Chondrocyte (in vitro differentiated cells): ENCODE measurements around the gene GMPR. TPM values are rescaled to one million over a fixed set of nuclear protein-coding genes. Genes with fewer than 3 reads are reported as not detected.

Experiments
- DNase-seq: peaks from one replicate; pipeline ENCODE4 v3.0.0; 2021; ENCODE audit warnings: mixed read lengths, low spot score
- H3K27ac Mint-ChIP-seq: one replicate; pipeline ENCODE4 v1.8.0; 2021; ENCODE audit warnings: mild to moderate bottlenecking, moderate library complexity, mixed read lengths; ENCODE audit not compliant: unreplicated experiment
- H3K27me3 Mint-ChIP-seq: 2 replicates; pipeline ENCODE4 v1.8.0; 2021; ENCODE audit warnings: low read depth, mixed read lengths
- H3K36me3 Mint-ChIP-seq: 2 replicates; pipeline ENCODE4 v1.8.0; 2021; ENCODE audit warnings: low read depth, mixed read lengths
- H3K4me1 Mint-ChIP-seq: 2 replicates; pipeline ENCODE4 v1.8.0; 2021; ENCODE audit warnings: low read depth, mild to moderate bottlenecking, mixed read lengths
- H3K4me3 Mint-ChIP-seq: one replicate; pipeline ENCODE4 v1.8.0; 2021; ENCODE audit warnings: mild to moderate bottlenecking, moderate library complexity, mixed read lengths; ENCODE audit not compliant: unreplicated experiment
- H3K9me3 Mint-ChIP-seq: 2 replicates; pipeline ENCODE4 v1.8.0; 2021; ENCODE audit warnings: low read depth, mixed read lengths
- total RNA-seq: library from RNA; stranded (reverse); gene quantifications from 3 replicates; pipeline ENCODE4 v1.2.1, GENCODE V29; 2021
- TF ChIP-seq, protein P1 (sequence below): fragments of 200-600 bp; sonication (generic); IDR thresholded peaks from 2 replicates; pipeline ENCODE4 v1.5.0; 2021; ENCODE audit warnings: antibody characterized with exemption, mild to moderate bottlenecking, moderate library complexity

Gene GMPR
- total RNA-seq, 1 donor from 2014 or later: 9.7 TPM

DNA sequence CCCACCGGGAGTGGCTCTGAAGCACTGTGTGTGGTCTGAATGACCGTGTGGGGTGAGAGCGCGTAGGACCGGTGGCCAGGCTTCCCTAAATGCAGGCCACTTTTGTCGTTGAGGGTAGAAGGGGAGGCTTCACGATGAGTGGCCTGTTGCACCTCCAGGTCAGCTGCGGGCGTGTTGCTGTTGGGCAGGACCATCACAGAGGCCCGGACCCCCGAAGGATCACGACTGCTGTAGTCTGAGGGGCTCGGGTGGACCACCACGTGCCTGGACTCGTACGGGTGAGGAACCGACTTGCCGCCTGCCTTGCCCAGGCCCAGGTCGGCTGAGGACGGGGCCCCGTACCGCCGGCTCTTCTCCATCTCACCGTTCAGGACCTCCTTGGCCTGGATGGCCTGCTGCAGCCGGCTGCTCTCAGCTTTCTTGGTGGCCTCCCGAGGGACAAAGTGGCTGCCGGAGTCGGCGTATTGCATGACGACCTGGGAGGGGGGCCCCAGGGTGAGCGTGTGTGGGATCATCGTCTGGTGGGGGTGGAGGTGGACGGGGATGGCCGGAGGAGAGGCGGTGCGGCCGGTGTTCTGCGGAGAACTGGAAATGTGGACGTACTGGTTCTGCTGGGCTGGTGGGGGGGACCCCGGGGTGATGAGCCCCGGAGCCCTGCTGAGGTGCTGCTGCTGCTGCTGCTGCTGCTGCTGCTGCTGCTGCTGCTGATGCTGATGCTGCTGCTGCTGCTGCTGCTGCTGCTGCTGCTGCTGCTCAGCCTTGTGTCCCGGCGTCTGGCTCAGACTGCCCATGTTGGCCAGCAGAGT is 88.8 kb downstream of the GMPR start:
- Mint-ChIP-seq H3K27ac (no peak overlapping the region), H3K4me1 (peaks cover 25% of the 10 kb centered on the region), H3K4me3 (no peak overlapping the region), H3K36me3 (peaks cover 18% of the 10 kb centered on the region), H3K9me3 (no peaks in the 10 kb centered on the region), H3K27me3 (no peaks in the 10 kb centered on the region)
- no peak for DNase-seq
- TF ChIP-seq, protein P1, sequence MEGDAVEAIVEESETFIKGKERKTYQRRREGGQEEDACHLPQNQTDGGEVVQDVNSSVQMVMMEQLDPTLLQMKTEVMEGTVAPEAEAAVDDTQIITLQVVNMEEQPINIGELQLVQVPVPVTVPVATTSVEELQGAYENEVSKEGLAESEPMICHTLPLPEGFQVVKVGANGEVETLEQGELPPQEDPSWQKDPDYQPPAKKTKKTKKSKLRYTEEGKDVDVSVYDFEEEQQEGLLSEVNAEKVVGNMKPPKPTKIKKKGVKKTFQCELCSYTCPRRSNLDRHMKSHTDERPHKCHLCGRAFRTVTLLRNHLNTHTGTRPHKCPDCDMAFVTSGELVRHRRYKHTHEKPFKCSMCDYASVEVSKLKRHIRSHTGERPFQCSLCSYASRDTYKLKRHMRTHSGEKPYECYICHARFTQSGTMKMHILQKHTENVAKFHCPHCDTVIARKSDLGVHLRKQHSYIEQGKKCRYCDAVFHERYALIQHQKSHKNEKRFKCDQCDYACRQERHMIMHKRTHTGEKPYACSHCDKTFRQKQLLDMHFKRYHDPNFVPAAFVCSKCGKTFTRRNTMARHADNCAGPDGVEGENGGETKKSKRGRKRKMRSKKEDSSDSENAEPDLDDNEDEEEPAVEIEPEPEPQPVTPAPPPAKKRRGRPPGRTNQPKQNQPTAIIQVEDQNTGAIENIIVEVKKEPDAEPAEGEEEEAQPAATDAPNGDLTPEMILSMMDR: no peak

DNA sequence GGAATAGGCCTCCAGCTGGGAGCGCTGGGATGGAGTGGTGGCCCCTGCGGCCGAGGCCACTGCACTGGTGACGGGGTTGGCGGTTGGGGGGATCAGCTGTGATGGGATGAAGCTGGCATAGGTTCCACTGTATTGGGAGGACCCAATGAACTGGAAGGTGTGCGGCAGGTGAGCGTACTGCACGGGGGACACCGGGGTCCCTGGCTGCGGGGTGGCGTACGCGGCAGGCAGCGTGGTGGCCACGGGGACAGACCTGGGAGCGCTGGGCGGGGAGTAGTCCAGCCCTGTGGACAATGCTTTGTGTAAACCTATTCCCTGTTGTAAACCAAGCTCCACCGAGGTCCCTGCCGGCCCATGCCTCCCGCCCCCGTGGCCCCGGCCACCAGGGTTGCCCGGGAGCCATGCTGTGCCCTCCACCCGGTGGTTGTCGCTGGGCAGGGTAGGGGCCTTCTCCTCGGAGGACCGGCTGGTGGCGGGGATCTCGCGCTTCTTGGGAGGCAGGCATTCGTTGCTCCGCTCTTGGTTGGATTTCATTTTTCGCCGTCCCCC is 89.5 kb downstream of the GMPR start:
- no peaks in the 10 kb centered on the region for H3K9me3 Mint-ChIP-seq
- H3K36me3 Mint-ChIP-seq: peaks cover 17% of the 10 kb centered on the region
- no peak for DNase-seq
- no peaks in the 10 kb centered on the region for H3K27me3 Mint-ChIP-seq
- H3K4me3 Mint-ChIP-seq: no peak overlapping the region
- H3K27ac Mint-ChIP-seq: no peak overlapping the region
- TF ChIP-seq, protein P1: no peak
- H3K4me1 Mint-ChIP-seq: peaks cover 18% of the 10 kb centered on the region

DNA sequence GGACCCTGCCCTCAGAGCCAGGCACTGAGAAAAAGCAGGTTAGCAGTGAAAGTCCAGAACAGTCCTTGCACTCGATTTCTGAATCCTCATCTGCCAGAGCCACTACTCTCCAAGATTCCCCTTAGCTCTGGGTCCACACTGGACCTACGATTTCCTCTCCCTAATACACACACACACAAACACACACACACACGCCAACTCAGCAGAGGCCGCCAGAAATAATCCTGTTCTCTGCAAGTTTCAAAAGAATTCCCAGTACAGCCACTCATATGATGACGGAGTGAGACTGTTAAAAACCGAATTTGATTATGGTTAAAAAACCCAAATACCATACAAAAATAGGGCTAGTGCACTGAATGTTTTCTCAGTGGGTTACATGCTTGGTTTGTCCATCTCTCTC is 90.8 kb downstream of the GMPR start:
- TF ChIP-seq, protein P1: no peak
- peaks cover 12% of the 10 kb centered on the region for H3K4me1 Mint-ChIP-seq
- H3K27me3 Mint-ChIP-seq: no peaks in the 10 kb centered on the region
- no peak for DNase-seq
- H3K4me3 Mint-ChIP-seq: no peak overlapping the region
- no peak overlapping the region for H3K27ac Mint-ChIP-seq
- no peaks in the 10 kb centered on the region for H3K9me3 Mint-ChIP-seq
- peaks cover 17% of the 10 kb centered on the region for H3K36me3 Mint-ChIP-seq

DNA sequence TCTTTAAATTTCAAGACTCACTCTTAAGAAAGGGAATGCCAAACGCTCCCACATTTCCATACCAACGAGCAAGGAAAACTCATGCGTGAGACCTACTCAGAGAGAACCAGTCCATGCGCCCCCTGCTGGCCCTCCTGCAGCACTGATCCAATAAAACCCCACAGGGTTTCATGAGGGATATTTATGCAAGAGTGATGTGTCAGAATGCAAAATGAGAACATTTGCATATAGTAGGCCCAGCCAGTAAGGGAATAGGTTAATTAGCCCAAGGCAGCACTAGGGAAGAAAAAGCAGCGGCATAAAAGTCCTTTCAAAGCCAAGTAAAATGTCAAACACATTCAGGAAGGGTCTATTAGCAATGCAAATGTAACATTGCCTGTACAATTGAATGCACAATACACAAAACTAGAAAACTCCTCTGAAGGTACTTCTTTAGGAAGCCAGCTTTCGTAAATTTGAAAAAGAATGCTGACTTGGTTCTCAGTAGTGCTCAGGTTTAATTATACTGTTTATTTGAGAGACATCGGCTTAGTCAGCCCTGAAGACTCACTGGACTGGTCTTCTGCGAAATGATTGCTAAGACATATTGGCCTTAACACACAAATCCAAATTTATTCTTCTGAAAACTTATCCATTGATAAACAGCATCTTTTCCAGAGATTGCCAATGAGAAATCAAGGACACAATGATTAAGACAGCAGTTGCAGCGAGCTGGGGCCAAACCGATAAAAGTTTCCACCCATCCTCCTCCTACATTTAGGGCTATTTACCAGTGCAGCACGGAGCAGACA is 93.2 kb downstream of the GMPR start:
- no peak for DNase-seq
- H3K27me3 Mint-ChIP-seq: no peaks in the 10 kb centered on the region

DNA sequence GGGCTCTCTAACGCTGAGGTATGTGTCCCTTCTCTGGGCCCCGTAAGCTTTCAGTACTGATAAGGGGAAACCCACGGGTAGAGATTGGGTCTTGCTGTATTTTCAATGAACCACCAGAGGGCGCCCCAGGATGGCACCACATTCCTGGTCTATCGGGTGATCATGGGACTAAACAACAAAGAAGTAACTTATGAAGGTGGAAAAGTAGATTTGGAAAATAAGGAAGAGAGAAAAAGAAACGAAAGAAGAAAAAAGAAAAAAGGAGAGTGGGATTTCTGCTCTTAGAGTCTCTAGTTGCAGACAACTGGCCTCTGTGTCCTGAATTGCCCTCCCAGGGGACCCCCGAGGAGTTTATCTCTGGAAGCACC is 93.8 kb downstream of the GMPR start:
- H3K4me3 Mint-ChIP-seq: no peak overlapping the region
- DNase-seq: no peak
- peaks cover 31% of the 10 kb centered on the region for H3K4me1 Mint-ChIP-seq
- no peak overlapping the region for H3K27ac Mint-ChIP-seq
- H3K36me3 Mint-ChIP-seq: peaks cover 5% of the 10 kb centered on the region
- no peaks in the 10 kb centered on the region for H3K9me3 Mint-ChIP-seq
- no peaks in the 10 kb centered on the region for H3K27me3 Mint-ChIP-seq
- TF ChIP-seq, protein P1: peak; percentile 85

More for the DNA sequence above, 93.2 kb downstream of the GMPR start:
- Mint-ChIP-seq H3K4me3 (no peak overlapping the region), H3K4me1 (peaks cover 25% of the 10 kb centered on the region), H3K27ac (no peak overlapping the region), H3K36me3 (peaks cover 9% of the 10 kb centered on the region), H3K9me3 (no peaks in the 10 kb centered on the region)
- TF ChIP-seq, protein P1: peak; percentile 88
